Ishikawa (cell line): ENCODE measurements around the gene ITGA11.

Source experiments
- CEBPB ChIP-seq: IDR thresholded peaks from 2 replicates; pipeline ENCODE4 v1.6.1; 2012
- CREB1 ChIP-seq: IDR thresholded peaks from 2 replicates; pipeline ENCODE4 v1.6.1; 2012; ENCODE audit warnings: low read depth
- EGR1 ChIP-seq: IDR thresholded peaks from 2 replicates; pipeline ENCODE4 v1.6.1; 2012
- EP300 ChIP-seq: IDR thresholded peaks from 2 replicates; pipeline ENCODE4 v1.6.1; 2012; ENCODE audit warnings: borderline replicate concordance
- NFIC ChIP-seq: IDR thresholded peaks from 2 replicates; pipeline ENCODE4 v1.6.1; 2012
- RAD21 ChIP-seq: IDR thresholded peaks from 2 replicates; pipeline ENCODE4 v1.6.1; 2012; ENCODE audit warnings: low read depth
- TAF1 ChIP-seq: IDR thresholded peaks from 2 replicates; pipeline ENCODE4 v1.6.1; 2012; ENCODE audit warnings: low read depth, mild to moderate bottlenecking
- USF1 ChIP-seq: IDR thresholded peaks from 2 replicates; pipeline ENCODE4 v1.6.1; 2012
- YY1 ChIP-seq: IDR thresholded peaks from 2 replicates; pipeline ENCODE4 v1.6.1; 2012; ENCODE audit warnings: low read depth
- ZBTB7A ChIP-seq: IDR thresholded peaks from 2 replicates; pipeline ENCODE4 v1.6.1; 2012; ENCODE audit warnings: low read depth
- TF ChIP-seq, protein P1 (sequence below): IDR thresholded peaks from 2 replicates; pipeline ENCODE4 v1.6.1; 2012
- TF ChIP-seq, protein P2 (sequence below): IDR thresholded peaks from 2 replicates; pipeline ENCODE4 v1.6.1; 2012; ENCODE audit warnings: low read depth, mild to moderate bottlenecking

DNA sequence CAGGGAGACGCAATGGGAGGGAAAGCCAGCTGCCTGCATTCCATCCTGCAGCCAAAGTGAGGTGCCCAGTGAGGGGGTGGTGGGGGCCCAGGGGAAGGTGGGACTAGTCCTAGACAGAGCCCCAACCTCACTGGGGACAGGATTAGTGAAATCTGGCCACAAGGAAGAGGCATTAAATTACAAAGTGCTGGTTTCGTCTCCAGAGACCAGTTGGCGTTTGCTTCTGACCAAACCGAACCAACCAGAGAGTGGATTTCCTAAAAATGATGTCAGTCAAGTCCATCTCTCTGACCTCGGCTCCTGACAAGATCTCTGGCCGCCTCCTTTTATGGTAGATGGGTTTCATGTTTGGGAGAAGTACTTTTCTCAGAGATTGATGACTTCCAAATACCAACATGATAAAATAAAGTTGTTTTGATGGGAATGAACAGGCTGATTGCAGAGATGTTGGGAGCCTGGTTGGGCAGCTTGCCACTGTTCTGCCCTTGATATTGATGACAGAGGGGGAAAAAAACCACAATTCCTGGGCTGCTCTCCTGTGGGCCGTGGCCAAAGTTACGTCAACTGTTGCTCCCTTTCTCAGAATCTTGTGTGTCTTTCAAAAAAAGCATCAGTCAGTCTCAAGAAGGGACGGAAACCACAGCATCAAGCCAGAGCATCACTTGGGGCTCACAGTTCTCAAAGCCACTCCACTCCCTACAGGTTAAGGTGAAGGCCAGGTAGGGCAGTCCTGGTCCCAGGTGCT lies 24.6 kb downstream of the ITGA11 start:
- TF ChIP-seq TAF1: no peak
- TF ChIP-seq EP300: no peak
- no peak for TF ChIP-seq RAD21
- TF ChIP-seq CREB1: no peak
- no peak for TF ChIP-seq EGR1
- TF ChIP-seq NFIC: no peak
- no peak for TF ChIP-seq USF1
- TF ChIP-seq YY1: no peak
- TF ChIP-seq, protein P1, sequence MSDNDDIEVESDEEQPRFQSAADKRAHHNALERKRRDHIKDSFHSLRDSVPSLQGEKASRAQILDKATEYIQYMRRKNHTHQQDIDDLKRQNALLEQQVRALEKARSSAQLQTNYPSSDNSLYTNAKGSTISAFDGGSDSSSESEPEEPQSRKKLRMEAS: no peak
- no peak for TF ChIP-seq ZBTB7A
- no peak for TF ChIP-seq CEBPB
- TF ChIP-seq, protein P2, sequence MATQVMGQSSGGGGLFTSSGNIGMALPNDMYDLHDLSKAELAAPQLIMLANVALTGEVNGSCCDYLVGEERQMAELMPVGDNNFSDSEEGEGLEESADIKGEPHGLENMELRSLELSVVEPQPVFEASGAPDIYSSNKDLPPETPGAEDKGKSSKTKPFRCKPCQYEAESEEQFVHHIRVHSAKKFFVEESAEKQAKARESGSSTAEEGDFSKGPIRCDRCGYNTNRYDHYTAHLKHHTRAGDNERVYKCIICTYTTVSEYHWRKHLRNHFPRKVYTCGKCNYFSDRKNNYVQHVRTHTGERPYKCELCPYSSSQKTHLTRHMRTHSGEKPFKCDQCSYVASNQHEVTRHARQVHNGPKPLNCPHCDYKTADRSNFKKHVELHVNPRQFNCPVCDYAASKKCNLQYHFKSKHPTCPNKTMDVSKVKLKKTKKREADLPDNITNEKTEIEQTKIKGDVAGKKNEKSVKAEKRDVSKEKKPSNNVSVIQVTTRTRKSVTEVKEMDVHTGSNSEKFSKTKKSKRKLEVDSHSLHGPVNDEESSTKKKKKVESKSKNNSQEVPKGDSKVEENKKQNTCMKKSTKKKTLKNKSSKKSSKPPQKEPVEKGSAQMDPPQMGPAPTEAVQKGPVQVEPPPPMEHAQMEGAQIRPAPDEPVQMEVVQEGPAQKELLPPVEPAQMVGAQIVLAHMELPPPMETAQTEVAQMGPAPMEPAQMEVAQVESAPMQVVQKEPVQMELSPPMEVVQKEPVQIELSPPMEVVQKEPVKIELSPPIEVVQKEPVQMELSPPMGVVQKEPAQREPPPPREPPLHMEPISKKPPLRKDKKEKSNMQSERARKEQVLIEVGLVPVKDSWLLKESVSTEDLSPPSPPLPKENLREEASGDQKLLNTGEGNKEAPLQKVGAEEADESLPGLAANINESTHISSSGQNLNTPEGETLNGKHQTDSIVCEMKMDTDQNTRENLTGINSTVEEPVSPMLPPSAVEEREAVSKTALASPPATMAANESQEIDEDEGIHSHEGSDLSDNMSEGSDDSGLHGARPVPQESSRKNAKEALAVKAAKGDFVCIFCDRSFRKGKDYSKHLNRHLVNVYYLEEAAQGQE: no peak
